B cell (primary cell): ENCODE results near the gene FUT6. TPM values are rescaled to one million over a fixed set of nuclear protein-coding genes. Genes with fewer than 3 reads are reported as not detected.
"Not testable (repeated sequence)": the region's sequence is repeated elsewhere in the genome, so short reads cannot be mapped to it uniquely, and the experiment has no call there.

Experiments
- ATAC-seq: fragments of 200-7000 bp; cut with Tn5 transposase; one replicate; pipeline ENCODE4 v1.10.0; 2021; ENCODE audit warnings: low read depth, mild to moderate bottlenecking, moderate number of reproducible peaks, moderate library complexity
- CTCF ChIA-PET: fragments of 350-600 bp; sonication (Branson Sonifier 250); formaldehyde crosslinking; loops from one replicate; lab custom pipeline; 2021; ENCODE audit warnings: antibody characterized with exemption, inconsistent platforms; lab: Charles Lee
- POLR2A ChIA-PET: fragments of 350-600 bp; sonication (Branson Sonifier 250); formaldehyde crosslinking; loops from one replicate; lab custom pipeline; 2021; ENCODE audit warnings: antibody characterized with exemption; lab: Charles Lee
- DNase-seq: peaks from one replicate; pipeline ENCODE4 v3.0.0; 2013
- H2AFZ ChIP-seq: 2 replicates; pipeline ENCODE4 v1.6.1; 2012; ENCODE audit warnings: mild to moderate bottlenecking, low read depth, low read length; ENCODE audit not compliant: insufficient read depth, poor library complexity, severe bottlenecking
- H3K27ac ChIP-seq, 2 donors: 1 replicate in 1 of 2; 2 replicates in 1 of 2; pipeline ENCODE4 v1.5.1; 2012 to 2013; ENCODE audit warnings: low read length in 2 of 2, mild to moderate bottlenecking in 2 of 2, moderate library complexity in 1 of 2
- H3K27me3 ChIP-seq, 4 experiments: fragments of 200-600 bp in 1 of 4; sonication (generic) in 1 of 4; replicated peaks in 1 of 4; 1 replicate in 2 of 4; 2 replicates in 2 of 4; pipeline versions ENCODE4 v1.6.1 to v1.7.0; 2013 to 2016; ENCODE audit warnings: low read length in 3 of 4, mild to moderate bottlenecking in 2 of 4, mixed read lengths in 1 of 4, moderate library complexity in 1 of 4; ENCODE audit not compliant: insufficient read depth in 4 of 4, control insufficient read depth in 3 of 4; ENCODE audit errors: control extremely low read depth in 1 of 4
- H3K36me3 ChIP-seq, 2 experiments: replicated peaks in 1 of 2; 1 replicate in 1 of 2; 2 replicates in 1 of 2; pipeline versions ENCODE4 v1.6.1 to v1.7.1; 2013; ENCODE audit warnings: low read length in 1 of 2; ENCODE audit not compliant: insufficient read depth in 2 of 2, control insufficient read depth in 1 of 2; ENCODE audit errors: control extremely low read depth in 1 of 2, extremely low read depth in 1 of 2
- H3K4me1 ChIP-seq, 2 donors: fragments of 200-600 bp in 1 of 2; sonication (generic) in 1 of 2; 1 replicate in 1 of 2; 2 replicates in 1 of 2; pipeline versions ENCODE4 v1.5.1 to v1.6.1; 2013 to 2017; ENCODE audit warnings: low read length in 2 of 2; ENCODE audit not compliant: control insufficient read depth in 2 of 2, insufficient read depth in 2 of 2
- H3K4me2 ChIP-seq: replicated peaks from 2 replicates; pipeline ENCODE3; 2012; ENCODE audit warnings: mild to moderate bottlenecking, low read depth, low read length; ENCODE audit not compliant: poor library complexity, severe bottlenecking
- H3K4me3 ChIP-seq, 5 experiments: fragments of 200-600 bp in 1 of 5; sonication (generic) in 1 of 5; 1 replicate in 3 of 5; 2 replicates in 2 of 5; pipeline versions ENCODE4 v1.5.1 to v1.7.0; 2011 to 2016; ENCODE audit warnings: low read length in 4 of 5, mild to moderate bottlenecking in 4 of 5, low read depth in 2 of 5, control low read depth in 1 of 5, moderate library complexity in 1 of 5; ENCODE audit not compliant: insufficient read depth in 1 of 5; ENCODE audit errors: control extremely low read depth in 1 of 5, extremely low read depth in 1 of 5
- H3K79me2 ChIP-seq: fragments of 200-600 bp; sonication (generic); one replicate; pipeline ENCODE4 v1.6.0; 2016; ENCODE audit warnings: low read length; ENCODE audit not compliant: control insufficient read depth, insufficient read depth
- H3K9ac ChIP-seq: fragments of 200-600 bp; sonication (generic); 2 replicates; pipeline ENCODE4 v1.6.1; 2017; ENCODE audit warnings: mild to moderate bottlenecking, low read length, moderate library complexity
- H3K9me3 ChIP-seq, 3 donors: one replicate each; pipeline versions ENCODE4 v1.6.1 to v1.7.1; 2013; ENCODE audit warnings: low read length in 2 of 3; ENCODE audit not compliant: control insufficient read depth in 2 of 3, insufficient read depth in 1 of 3; ENCODE audit errors: control extremely low read depth in 1 of 3
- H4K20me1 ChIP-seq: 2 replicates; pipeline ENCODE4 v1.6.0; 2012; ENCODE audit warnings: mild to moderate bottlenecking, low read length; ENCODE audit not compliant: insufficient read depth, control insufficient read depth, poor library complexity, severe bottlenecking
- H3K27ac Mint-ChIP-seq: one replicate; pipeline ENCODE4 v1.8.0; 2021; ENCODE audit warnings: mixed read lengths
- H3K27me3 Mint-ChIP-seq: one replicate; pipeline ENCODE4 v1.8.0; 2021; ENCODE audit warnings: mixed read lengths
- H3K4me1 Mint-ChIP-seq: one replicate; pipeline ENCODE4 v1.8.0; 2021; ENCODE audit warnings: mixed read lengths
- H3K4me3 Mint-ChIP-seq: one replicate; pipeline ENCODE4 v1.8.0; 2021; ENCODE audit warnings: mixed read lengths
- H3K9me3 Mint-ChIP-seq: one replicate; pipeline ENCODE4 v1.8.0; 2022; ENCODE audit warnings: mixed read lengths; ENCODE audit not compliant: insufficient read depth
- EZH2 ChIP-seq: IDR thresholded peaks from 2 replicates; pipeline ENCODE4 v1.6.1; 2012; ENCODE audit warnings: borderline replicate concordance, low read depth, mild to moderate bottlenecking, moderate library complexity, low read length; ENCODE audit not compliant: insufficient read depth, poor library complexity, severe bottlenecking
- WGBS: methylation state at CpG from one replicate; pipeline ENCODE4 v1.1.5; 2013; ENCODE audit warnings: missing lambda C conversion rate; ENCODE audit not compliant: insufficient coverage; 5-methylcytosine and 5-hydroxymethylcytosine counted together
- intact Hi-C: fragments of 100-400 bp; cut with micrococcal nuclease; formaldehyde crosslinking; loops from one replicate; pipeline ENCODE4 v1.10.0; 2022
- polyA plus RNA-seq: library from polyadenylated mRNA; depleted of rRNA; stranded (reverse); fragments of >200 nt; gene quantifications from 2 replicates; pipeline ENCODE4 v1.2.3, GENCODE V29; 2012
- total RNA-seq, 2 donors: library from RNA; stranded (reverse); fragments of 120-200 nt in 1 of 2; gene quantifications; 1 replicate in 1 of 2; 2 replicates in 1 of 2; pipeline versions ENCODE4 v1.2.3 to v1.2.4, GENCODE V29; 2013 to 2022
- TF ChIP-seq, protein P1 (sequence below): fragments of 200-600 bp; IDR thresholded peaks from one replicate; pipeline ENCODE4 v1.8.0; 2022; ENCODE audit warnings: antibody characterized with exemption, mild to moderate bottlenecking

Gene FUT6
- total and polyA plus RNA-seq, 2 donors (not counting 1 experiment from before 2014, with no cell fraction given), result 0.03 TPM; not detected in 1

DNA sequence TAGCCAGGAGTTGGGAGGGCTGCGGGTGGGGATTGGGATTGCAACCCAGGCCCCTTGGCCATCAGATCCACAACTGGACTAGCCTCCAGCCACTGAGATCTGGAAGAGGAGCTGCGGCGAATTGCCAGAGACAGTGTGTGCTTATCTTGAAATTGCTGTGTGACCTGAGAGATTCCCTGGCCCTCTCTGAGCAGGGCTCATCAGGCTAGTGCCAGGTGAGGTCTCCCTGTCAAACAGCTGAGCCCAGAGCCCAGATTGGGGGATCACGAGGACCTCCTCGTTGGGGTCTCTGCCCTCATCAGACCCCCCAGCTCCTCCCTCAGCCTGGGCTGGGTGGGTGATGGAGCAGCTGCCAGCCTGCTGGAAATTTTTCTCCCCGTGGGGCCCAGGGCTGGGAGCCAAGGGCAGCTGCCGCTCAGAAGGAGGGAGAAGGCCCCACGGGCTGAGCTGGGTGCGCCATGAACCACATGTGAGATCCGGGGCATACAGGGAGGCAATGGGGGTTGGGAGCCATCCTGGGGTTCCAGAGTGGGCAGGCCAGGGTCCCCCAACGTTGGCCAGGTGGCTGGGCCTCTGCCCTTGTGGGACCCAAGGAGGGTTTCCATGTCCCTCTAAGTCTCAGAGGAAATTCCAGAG lies 23.6 kb upstream of the FUT6 start:
- no peaks in the 10 kb centered on the region for H3K79me2 ChIP-seq
- H3K4me1 Mint-ChIP-seq, result no peaks in the 10 kb centered on the region
- H3K4me1 ChIP-seq, result no peaks in the 10 kb centered on the region
- no peak overlapping the region for H3K9ac ChIP-seq
- no peak overlapping the region for H3K4me3 ChIP-seq
- peaks cover 0 to 4% (median 0%) of the 10 kb centered on the region in 4 experiments for H3K27me3 ChIP-seq
- H3K9me3 ChIP-seq, result peaks cover 0 to 3% (median 0%) of the 10 kb centered on the region in 3 donors
- H3K27me3 Mint-ChIP-seq, result peaks cover 16% of the 10 kb centered on the region
- no peak overlapping the region for H3K4me2 ChIP-seq
- TF ChIP-seq EZH2, result no peak
- TF ChIP-seq, protein P1, sequence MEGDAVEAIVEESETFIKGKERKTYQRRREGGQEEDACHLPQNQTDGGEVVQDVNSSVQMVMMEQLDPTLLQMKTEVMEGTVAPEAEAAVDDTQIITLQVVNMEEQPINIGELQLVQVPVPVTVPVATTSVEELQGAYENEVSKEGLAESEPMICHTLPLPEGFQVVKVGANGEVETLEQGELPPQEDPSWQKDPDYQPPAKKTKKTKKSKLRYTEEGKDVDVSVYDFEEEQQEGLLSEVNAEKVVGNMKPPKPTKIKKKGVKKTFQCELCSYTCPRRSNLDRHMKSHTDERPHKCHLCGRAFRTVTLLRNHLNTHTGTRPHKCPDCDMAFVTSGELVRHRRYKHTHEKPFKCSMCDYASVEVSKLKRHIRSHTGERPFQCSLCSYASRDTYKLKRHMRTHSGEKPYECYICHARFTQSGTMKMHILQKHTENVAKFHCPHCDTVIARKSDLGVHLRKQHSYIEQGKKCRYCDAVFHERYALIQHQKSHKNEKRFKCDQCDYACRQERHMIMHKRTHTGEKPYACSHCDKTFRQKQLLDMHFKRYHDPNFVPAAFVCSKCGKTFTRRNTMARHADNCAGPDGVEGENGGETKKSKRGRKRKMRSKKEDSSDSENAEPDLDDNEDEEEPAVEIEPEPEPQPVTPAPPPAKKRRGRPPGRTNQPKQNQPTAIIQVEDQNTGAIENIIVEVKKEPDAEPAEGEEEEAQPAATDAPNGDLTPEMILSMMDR, result no peak
- ChIA-PET POLR2A (no interaction called here), CTCF (no interaction called here)
- H3K9me3 Mint-ChIP-seq, result no peaks in the 10 kb centered on the region
- no peak overlapping the region for H3K27ac ChIP-seq
- H2AFZ ChIP-seq, result no peak overlapping the region
- intact Hi-C loops, result no loop called here
- WGBS, result 81% methylated on average over 7 of the region's 11 CpGs
- H3K4me3 Mint-ChIP-seq, result no peak overlapping the region
- no peaks in the 10 kb centered on the region for H3K36me3 ChIP-seq
- H4K20me1 ChIP-seq, result no peaks in the 10 kb centered on the region
- ATAC-seq, result no peak
- DNase-seq, result no peak
- no peak overlapping the region for H3K27ac Mint-ChIP-seq

DNA sequence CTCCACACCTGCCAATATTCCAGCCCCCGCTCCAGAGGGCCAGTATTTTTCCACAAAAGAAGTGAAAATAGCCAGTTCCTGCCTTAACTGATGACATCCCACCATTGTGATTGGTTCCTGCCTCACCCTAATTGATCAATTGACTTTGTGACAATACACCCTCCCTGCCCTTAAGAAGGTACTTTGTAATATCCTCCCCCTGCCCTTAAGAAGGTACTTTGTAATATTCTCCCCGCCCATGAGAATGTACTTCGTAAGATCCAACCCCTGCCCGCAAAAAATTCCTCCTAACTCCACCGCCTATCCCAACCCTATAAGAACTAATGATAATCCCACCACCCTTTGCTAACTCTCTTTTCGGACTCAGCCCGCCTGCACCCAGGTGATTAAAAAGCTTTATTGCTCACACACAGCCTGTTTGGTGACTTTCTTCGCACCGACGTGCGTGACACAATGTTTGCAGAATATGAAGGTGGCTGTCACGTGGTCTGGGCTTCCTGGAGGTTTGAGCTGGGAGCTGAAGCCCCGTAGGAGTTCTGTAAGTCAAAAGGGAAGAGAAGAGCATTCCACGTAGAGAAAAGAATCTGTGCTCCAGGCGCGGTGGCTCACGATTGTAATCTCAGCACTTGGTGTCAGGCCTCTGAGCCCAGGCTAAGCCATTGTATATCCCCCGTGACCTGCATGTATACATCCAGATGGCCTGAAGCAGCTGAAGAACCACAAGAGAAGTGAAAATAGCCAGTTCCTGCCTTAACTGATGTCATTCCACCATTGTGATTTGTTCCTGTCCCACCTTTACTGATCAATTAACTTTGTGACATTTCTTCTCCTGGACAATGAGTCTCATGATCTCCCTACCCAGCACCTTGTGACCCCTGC lies 17.9 kb upstream of the FUT6 start:
- no peak overlapping the region for H3K4me3 Mint-ChIP-seq
- peaks cover 0 to 11% (median 0%) of the 10 kb centered on the region in 3 donors for H3K9me3 ChIP-seq
- no peak overlapping the region for H3K27ac ChIP-seq
- no peaks in the 10 kb centered on the region for H3K27me3 ChIP-seq
- no peaks in the 10 kb centered on the region for H3K79me2 ChIP-seq
- no peak for ATAC-seq
- H3K4me1 Mint-ChIP-seq, result no peaks in the 10 kb centered on the region
- CTCF ChIA-PET, result no interaction called here
- intact Hi-C loops, result no loop called here
- no peak overlapping the region for H2AFZ ChIP-seq
- H4K20me1 ChIP-seq, result no peaks in the 10 kb centered on the region
- no peaks in the 10 kb centered on the region for H3K36me3 ChIP-seq
- H3K4me1 ChIP-seq, result no peaks in the 10 kb centered on the region
- DNase-seq, result no peak
- POLR2A ChIA-PET, result no interaction called here
- no peak overlapping the region for H3K4me3 ChIP-seq
- TF ChIP-seq EZH2, result no peak
- TF ChIP-seq, protein P1, result no peak
- no peak overlapping the region for H3K27ac Mint-ChIP-seq
- no peak overlapping the region for H3K4me2 ChIP-seq
- no peaks in the 10 kb centered on the region for H3K9me3 Mint-ChIP-seq
- WGBS, result 92% methylated on average over 16 of the region's 18 CpGs
- H3K9ac ChIP-seq, result no peak overlapping the region
- H3K27me3 Mint-ChIP-seq, result peaks cover 12% of the 10 kb centered on the region

DNA sequence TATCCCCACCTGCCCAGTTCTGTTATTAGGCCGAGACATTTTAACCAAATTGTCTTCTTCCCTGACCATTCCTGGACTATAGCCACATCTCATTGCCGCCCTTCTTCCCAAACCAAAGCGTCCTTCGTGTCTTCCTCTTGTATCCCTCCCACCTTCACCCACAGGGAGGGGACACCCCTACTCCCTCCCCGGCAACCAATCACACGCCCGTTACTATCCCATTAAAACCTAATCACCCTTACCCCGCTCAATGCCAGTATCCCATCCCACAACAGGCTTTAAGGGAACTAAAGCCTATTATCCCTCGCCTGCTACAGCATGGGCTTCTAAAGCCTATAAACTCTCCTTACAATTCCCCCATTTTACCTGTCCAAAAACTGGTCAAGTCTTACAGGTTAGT lies 15.6 kb upstream of the FUT6 start:
- H3K27me3 Mint-ChIP-seq, H3K27ac Mint-ChIP-seq, H3K4me1 Mint-ChIP-seq, H3K4me2 ChIP-seq, ATAC-seq, H4K20me1 ChIP-seq, H3K4me3 Mint-ChIP-seq, intact Hi-C loops, H2AFZ ChIP-seq, H3K4me3 ChIP-seq, H3K27ac ChIP-seq, H3K27me3 ChIP-seq, H3K4me1 ChIP-seq, CTCF ChIA-PET, H3K79me2 ChIP-seq, H3K9me3 Mint-ChIP-seq, H3K9ac ChIP-seq, POLR2A ChIA-PET, DNase-seq, H3K36me3 ChIP-seq: not testable (repeated sequence)
- whole genome bisulfite sequencing, result 84% methylated on average over 9 of the region's 9 CpGs
- peaks cover 0 to 11% (median 0%) of the 10 kb centered on the region in 3 donors for H3K9me3 ChIP-seq
